Measurements from ENCODE around the gene UFSP1.
A peak's percentile ranks its signal among the peaks of the same experiment; 100 is the strongest.
"Not testable (repeated sequence)": the region's sequence is repeated elsewhere in the genome, so short reads cannot be mapped to it uniquely, and the experiment has no call there.

UFSP1 gene

DNA sequence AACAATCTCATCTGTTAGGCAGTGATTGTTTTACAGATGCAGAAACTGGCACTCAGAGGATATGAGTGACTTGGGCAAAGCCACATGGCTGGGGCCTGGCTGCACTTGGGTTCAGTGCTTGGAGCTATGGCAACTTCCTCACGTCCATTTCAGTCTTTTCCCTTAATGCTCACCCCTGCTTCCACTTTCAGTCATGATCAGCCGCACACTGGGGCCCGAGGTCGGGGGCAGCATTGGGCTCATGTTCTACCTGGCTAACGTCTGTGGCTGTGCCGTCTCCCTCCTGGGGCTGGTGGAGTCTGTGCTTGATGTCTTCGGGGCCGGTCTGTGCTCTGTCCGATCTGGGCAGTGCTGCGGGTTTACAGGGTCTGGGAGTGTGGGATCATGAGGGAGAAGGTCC is 34.0 kb downstream of the UFSP1 start:
- no peak for DNase-seq (ENCODE audit: low read depth)
- TF ChIP-seq, protein P1, sequence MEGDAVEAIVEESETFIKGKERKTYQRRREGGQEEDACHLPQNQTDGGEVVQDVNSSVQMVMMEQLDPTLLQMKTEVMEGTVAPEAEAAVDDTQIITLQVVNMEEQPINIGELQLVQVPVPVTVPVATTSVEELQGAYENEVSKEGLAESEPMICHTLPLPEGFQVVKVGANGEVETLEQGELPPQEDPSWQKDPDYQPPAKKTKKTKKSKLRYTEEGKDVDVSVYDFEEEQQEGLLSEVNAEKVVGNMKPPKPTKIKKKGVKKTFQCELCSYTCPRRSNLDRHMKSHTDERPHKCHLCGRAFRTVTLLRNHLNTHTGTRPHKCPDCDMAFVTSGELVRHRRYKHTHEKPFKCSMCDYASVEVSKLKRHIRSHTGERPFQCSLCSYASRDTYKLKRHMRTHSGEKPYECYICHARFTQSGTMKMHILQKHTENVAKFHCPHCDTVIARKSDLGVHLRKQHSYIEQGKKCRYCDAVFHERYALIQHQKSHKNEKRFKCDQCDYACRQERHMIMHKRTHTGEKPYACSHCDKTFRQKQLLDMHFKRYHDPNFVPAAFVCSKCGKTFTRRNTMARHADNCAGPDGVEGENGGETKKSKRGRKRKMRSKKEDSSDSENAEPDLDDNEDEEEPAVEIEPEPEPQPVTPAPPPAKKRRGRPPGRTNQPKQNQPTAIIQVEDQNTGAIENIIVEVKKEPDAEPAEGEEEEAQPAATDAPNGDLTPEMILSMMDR (IDR thresholded peaks at IDR 0.05; ENCODE audit: low read length, missing control alignments): no peak
- H3K4me3 ChIP-seq (replicated peaks; ENCODE audit: low read depth, low read length): no peak overlapping the region

DNA sequence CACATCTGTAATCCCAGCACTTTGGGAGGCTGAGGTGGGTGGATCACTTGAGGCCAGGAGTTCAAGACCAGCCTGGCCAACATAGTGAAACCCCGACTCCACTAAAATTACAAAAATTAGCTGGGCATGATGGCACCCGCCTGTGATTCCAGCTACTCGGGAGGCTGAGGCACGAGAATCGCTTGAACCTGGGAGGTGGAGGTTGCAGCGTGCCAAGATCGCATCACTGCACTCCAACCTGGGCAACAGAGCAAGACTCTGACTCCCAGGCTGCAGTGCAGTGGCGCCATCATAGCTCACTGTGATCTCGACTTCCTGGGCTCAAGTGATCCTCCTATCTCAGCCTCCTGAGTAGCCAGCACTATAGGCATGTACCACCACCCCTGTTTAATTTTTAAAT is 34.6 kb downstream of the UFSP1 start:
- H3K4me3 ChIP-seq (replicated peaks; ENCODE audit: low read depth, low read length); DNase-seq (ENCODE audit: low read depth): not testable (repeated sequence)

DNA sequence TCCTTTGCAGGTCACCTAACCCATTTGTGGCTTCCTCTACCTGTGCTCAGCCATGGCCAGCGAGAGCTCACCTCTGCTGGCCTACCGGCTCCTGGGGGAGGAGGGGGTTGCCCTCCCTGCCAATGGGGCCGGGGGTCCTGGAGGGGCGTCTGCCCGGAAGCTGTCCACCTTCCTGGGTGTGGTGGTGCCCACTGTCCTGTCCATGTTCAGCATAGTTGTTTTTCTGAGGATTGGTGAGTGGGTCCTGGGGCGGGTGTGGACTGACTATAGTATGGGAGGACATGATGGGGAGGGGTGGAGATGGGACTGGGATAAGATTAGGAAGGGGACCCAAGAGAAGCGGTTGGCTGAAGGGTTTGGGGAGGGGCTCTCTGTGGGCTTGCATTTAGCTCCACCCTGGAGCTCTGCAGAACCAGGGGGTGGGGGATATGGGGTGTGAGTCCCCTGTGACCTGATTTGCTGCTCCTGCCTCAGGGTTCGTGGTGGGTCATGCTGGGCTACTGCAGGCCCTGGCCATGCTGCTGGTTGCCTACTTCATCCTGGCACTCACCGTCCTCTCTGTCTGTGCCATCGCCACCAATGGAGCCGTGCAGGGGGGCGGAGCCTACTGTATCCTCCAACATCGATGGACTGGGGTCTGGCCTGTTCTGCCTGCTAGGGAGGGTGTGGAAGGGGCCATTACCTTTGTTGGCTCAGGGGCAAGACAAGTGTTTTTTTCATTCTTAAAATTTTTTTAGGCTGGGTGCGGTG is 35.2 kb downstream of the UFSP1 start:
- TF ChIP-seq, protein P1 (IDR thresholded peaks at IDR 0.05; ENCODE audit: low read length, missing control alignments): no peak
- no peak overlapping the region for H3K4me3 ChIP-seq (replicated peaks; ENCODE audit: low read depth, low read length)
- no peak for DNase-seq (ENCODE audit: low read depth)

DNA sequence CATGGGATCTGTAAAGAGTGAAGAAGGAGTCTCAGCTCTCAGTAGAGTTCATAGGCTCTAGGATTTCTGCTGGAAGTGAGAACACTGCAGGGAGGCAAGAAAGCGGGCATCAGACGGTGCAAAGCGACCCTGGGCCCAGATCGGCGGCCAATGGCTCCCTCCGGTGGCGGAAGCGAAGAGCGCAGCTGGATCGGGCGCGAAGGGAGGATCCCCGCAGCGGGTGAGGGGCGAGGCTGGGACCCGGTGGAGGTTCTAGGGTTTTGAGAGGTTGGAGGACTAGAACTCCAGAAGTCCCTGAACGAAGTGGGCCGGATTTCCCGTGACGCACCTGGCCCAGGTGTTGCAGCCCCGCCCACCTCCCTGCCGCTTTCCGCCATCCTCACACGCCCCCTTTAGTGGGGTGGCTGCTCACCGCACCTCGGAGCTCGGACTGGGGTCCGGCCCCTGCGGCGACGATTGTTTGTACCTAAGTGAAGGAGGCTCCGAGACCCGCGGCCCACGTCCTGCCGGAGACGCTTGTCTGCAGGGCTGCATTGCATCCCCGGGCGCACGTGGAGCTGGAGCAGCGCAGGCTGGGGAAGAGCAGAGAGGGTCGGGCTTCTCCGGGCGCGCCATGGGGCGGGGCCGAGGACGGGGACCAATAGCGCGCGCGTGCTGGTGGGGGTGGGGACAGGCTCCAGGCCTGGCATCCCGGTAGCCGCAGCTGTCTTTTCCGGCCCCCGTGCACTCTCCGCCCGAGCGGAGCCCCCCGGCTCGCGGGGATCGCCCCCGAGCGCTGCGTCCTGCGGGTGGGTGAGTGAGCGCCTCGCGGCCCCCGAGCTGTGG is 37.3 kb downstream of the UFSP1 start, which contains the start of gene SLC12A9:
Gene SLC12A9, plus strand, starts transcription at position 666 of the 825 bp plus-strand sequence. CDS start 1,485 bp downstream, outside the sequence.
- peak within 1 kb of the TSS; percentile 80 for H3K4me3 ChIP-seq (replicated peaks; ENCODE audit: low read depth, low read length)
- peak; percentile 89 for DNase-seq (ENCODE audit: low read depth)
- TF ChIP-seq, protein P1 (IDR thresholded peaks at IDR 0.05; ENCODE audit: low read length, missing control alignments): peak; percentile 82

DNA sequence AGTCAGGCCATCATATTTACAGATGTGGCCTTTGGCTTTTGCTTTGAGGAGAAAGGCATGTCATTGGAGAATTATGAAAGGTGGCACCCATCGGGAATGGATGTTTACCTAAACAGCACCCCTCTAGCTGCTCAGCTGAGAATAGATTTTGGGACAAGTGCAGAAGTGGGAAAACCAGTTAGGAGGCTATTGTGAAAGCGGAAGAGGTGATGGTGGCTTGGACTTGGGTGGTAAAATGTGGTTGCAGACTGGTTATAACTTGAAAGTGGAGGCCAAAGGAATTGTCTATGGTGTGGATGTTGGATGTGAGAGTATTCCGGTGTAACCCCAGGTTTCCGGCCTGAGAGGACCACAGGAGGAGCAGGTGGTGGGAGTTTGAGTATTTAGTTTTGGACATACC is 42.2 kb downstream of the UFSP1 start:
- TF ChIP-seq, protein P1 (IDR thresholded peaks at IDR 0.05; ENCODE audit: low read length, missing control alignments): no peak
- H3K4me3 ChIP-seq (replicated peaks; ENCODE audit: low read depth, low read length): no peak overlapping the region
- no peak for DNase-seq (ENCODE audit: low read depth)

DNA sequence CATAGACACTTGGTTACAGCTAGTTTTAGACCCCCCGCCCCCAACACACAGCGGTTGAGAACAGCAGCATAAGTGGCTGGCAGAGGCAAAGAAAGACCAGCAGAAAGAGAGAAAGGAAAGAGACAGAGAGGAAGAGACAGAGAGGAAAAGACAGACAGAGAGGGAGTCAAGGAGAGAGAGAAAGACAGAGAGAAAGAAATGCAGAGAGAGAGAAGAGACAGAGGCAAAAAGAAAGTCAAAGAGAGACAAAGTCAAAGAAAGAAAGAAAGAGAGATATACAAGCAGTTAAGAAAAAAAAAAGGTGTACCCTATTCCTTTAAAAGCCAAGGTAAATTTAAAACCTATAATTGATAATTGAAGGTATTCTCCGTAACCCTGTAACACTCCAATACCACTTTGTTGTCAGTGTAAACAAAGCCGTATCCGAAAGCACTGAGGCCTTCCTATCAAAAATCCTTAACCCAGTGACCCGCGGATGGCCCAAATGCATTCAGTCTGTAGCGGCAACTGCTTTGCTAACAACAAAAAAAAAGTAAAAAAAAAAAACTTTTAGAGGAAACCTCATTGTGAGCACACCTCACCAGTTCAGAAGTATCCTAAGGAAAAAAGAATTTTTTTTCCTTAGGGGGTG is 48.9 kb downstream of the UFSP1 start:
- TF ChIP-seq, protein P1 (IDR thresholded peaks at IDR 0.05; ENCODE audit: low read length, missing control alignments): no peak
- DNase-seq (ENCODE audit: low read depth): no peak
- no peak overlapping the region for H3K4me3 ChIP-seq (replicated peaks; ENCODE audit: low read depth, low read length)

DNA sequence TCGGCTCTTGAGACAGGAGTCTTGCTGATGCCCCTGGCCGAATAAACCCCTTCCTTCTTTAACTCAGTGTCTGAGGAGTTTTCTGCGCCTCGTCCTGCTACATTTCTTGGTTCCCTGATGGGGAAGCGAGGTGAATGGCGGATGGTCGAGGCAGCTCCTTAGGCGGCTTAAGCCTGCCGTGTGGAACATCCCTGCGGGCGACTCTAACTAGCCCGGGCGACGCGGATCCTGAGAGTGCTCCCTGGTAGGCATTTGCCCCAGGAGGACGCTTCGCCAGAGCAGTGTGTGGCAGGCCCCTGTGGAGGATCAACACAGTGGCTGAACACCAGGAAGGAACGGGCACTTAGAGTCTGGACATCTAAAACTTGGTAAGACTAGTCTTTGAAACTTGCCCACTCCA is 50.2 kb downstream of the UFSP1 start:
- H3K4me3 ChIP-seq (replicated peaks; ENCODE audit: low read depth, low read length): no peak overlapping the region
- DNase-seq (ENCODE audit: low read depth): no peak
- TF ChIP-seq, protein P1 (IDR thresholded peaks at IDR 0.05; ENCODE audit: low read length, missing control alignments): no peak

Data from fibroblast of pulmonary artery (primary cell).